ENCODE data around the gene RHOD. TPM values are rescaled to one million over a fixed set of nuclear protein-coding genes. Genes with fewer than 3 reads are reported as not detected.

The RHOD gene
- total RNA-seq, 1 experiment from 2014 or later, result 33.5 TPM

DNA sequence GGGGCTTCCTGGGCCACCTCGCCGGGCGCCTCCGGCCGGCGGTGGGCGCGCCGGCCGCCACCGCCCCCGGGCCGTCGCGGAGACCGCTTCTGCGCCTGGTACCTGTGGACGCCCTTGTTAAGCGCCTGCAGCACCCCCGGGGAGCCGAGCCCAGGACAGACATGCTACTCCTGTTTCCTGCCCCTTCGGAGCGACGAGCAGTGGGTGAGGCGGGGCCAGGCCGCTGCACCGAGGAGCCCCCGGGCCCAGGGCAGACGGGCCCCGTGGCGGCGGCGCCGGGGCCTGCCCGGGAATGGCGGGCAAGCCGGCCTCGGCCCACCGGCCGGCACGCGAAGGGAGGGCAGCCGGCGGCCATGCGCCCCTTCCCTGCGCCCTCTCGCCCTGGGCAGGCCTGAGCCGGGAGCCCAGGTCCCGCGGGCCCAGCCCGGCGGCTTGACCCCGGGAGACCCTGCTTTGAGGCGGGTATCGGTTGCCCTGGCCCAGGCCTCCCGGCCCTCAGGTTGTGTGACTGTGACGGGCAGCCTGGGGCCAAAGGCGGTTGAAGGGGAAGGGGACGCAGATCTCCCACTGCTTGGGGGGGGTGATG lies 61.6 kb downstream of the RHOD start:
- TF ChIP-seq REST (IDR thresholded peaks at IDR 0.05; ENCODE audit: insufficient read depth in 1 of 2, low read depth in 2 of 2, low read length in 1 of 2) (no peak), POLR2AphosphoS5 (IDR thresholded peaks at IDR 0.05; ENCODE audit: low read depth, low read length) (no peak), TCF7L2 (IDR thresholded peaks at IDR 0.05; ENCODE audit: low read depth, low read length) (no peak; the same call in 1 of the 2 replicates), SIN3A (IDR thresholded peaks at IDR 0.05; ENCODE audit: borderline replicate concordance, insufficient read depth, low read depth, low read length) (no peak)
- TF ChIP-seq, protein P1, sequence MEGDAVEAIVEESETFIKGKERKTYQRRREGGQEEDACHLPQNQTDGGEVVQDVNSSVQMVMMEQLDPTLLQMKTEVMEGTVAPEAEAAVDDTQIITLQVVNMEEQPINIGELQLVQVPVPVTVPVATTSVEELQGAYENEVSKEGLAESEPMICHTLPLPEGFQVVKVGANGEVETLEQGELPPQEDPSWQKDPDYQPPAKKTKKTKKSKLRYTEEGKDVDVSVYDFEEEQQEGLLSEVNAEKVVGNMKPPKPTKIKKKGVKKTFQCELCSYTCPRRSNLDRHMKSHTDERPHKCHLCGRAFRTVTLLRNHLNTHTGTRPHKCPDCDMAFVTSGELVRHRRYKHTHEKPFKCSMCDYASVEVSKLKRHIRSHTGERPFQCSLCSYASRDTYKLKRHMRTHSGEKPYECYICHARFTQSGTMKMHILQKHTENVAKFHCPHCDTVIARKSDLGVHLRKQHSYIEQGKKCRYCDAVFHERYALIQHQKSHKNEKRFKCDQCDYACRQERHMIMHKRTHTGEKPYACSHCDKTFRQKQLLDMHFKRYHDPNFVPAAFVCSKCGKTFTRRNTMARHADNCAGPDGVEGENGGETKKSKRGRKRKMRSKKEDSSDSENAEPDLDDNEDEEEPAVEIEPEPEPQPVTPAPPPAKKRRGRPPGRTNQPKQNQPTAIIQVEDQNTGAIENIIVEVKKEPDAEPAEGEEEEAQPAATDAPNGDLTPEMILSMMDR (IDR thresholded peaks at IDR 0.05), result no peak
- intact Hi-C loops (cut with micrococcal nuclease; ENCODE audit: unreplicated experiment), result no loop called here
- ChIA-PET CTCF (interaction anchor here (0.6 kb wide), 2 partner anchors 30 to 50 kb away, joined by 3 to 5 read pairs; no protein-coding TSS in a partner anchor), POLR2A (interaction anchor here (0.6 to 0.7 kb wide), 3 partner anchors 29 to 181 kb away, joined by 3 to 4 read pairs (median 3); no protein-coding TSS in a partner anchor)
- ATAC-seq (peak; percentile 50), DNase-seq (ENCODE audit: low read depth, low spot score) (no peak)
- Histone ChIP-seq H3K36me3 (ENCODE audit: control insufficient read depth, insufficient read depth, low read length) (peaks cover 5% of the 10 kb centered on the region; the same call in 1 of the 2 replicates), H3K9me3 (ENCODE audit: control insufficient read depth, insufficient read depth, low read depth, low read length) (no peaks in the 10 kb centered on the region), H3K4me3 (ENCODE audit: low read depth in 2 of 2, low read length in 2 of 2) (peak overlapping the region; percentile 43 to 57), H3K4me1 (ENCODE audit: control insufficient read depth, insufficient read depth, low read length) (peaks cover 22% of the 10 kb centered on the region), H3K27ac (ENCODE audit: low read length) (peak overlapping the region; percentile 81), H3K27me3 (ENCODE audit: control insufficient read depth, insufficient read depth, low read length) (no peaks in the 10 kb centered on the region)
- in situ Hi-C loops (cut with HindIII; ENCODE audit: low pct_unique_long_range_greater_than_20kb, low sequenced_read_pairs), result no loop called here
- BruUV-seq (replicated peaks), result no TSS peak

DNA sequence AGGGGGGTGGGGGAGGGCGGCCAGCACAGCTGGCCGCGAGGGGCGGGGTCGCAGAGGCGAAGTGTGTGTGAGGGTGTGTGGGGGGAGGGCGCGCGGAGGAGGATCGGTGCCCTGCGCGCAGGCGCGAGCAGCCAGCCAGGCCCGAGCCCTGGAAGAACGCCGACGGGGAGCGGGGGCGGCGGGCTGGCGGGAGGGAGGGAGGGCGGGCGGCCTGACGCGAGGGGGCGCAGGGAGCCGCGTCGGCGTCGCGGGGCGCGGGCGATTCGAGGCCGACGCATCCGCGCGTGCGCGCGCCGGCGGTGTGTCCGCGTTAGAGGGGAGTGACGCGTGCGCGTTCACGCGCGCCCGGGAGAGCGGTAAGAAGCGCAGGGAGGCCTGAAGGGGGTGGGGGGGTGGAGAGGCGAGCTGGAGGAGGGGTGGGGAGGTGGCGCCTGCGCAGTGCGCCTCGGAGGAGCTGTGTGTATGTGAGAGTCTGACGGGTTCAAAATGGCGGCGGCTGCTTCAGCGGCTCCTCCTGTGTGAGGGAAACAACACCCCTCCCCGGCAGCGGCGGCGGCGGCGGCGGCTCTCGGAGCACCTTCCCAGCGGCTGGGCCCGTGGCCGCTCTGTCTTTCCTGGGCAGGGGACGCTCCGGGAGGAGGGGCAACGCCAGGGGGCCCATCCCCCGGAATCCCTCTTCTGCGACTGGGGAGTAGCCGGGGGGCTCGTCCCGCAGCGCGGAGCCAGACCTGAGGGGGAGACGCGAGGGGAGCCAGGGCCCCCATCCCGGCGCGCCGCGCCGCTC lies 62.3 kb downstream of the RHOD start, which contains the start of gene KDM2A:
Gene KDM2A, plus strand, starts transcription at position 463 of the 784 bp plus-strand sequence. CDS start 2,054 bp downstream, outside the sequence.
- DNase-seq (ENCODE audit: low read depth, low spot score) (peak; percentile 95), ATAC-seq (peak; percentile 85)
- POLR2A ChIA-PET, result interaction anchor here (0.6 kb wide), 2 partner anchors 106 to 181 kb away, joined by 3 to 4 read pairs; no protein-coding TSS in a partner anchor
- Histone ChIP-seq H3K27me3 (ENCODE audit: control insufficient read depth, insufficient read depth, low read length) (no peaks in the 10 kb centered on the region), H3K4me1 (ENCODE audit: control insufficient read depth, insufficient read depth, low read length) (peaks cover 26% of the 10 kb centered on the region), H3K36me3 (ENCODE audit: control insufficient read depth, insufficient read depth, low read length) (peaks cover 5% of the 10 kb centered on the region; the same call in 1 of the 2 replicates), H3K9me3 (ENCODE audit: control insufficient read depth, insufficient read depth, low read depth, low read length) (no peaks in the 10 kb centered on the region), H3K27ac (ENCODE audit: low read length) (peak within 1 kb of the TSS; percentile 81), H3K4me3 (ENCODE audit: low read depth in 2 of 2, low read length in 2 of 2) (peak within 1 kb of the TSS; percentile 64 to 81)
- in situ Hi-C loops (cut with HindIII; ENCODE audit: low pct_unique_long_range_greater_than_20kb, low sequenced_read_pairs) (no loop called here), intact Hi-C loops (cut with micrococcal nuclease; ENCODE audit: unreplicated experiment) (no loop called here)
- no TSS peak for BruUV-seq (replicated peaks)
- TF ChIP-seq, protein P1 (IDR thresholded peaks at IDR 0.05), result no peak; the same call in 1 of the 2 replicates
- TF ChIP-seq SIN3A (IDR thresholded peaks at IDR 0.05; ENCODE audit: borderline replicate concordance, insufficient read depth, low read depth, low read length) (peak; percentile 75; the same call in 1 of the 2 replicates), TCF7L2 (IDR thresholded peaks at IDR 0.05; ENCODE audit: low read depth, low read length) (no peak), REST (IDR thresholded peaks at IDR 0.05; ENCODE audit: insufficient read depth in 1 of 2, low read depth in 2 of 2, low read length in 1 of 2) (peak in 1 of 2 experiments; percentile 37; a peak in 1 of 4 replicates), POLR2AphosphoS5 (IDR thresholded peaks at IDR 0.05; ENCODE audit: low read depth, low read length) (peak; percentile 47; the same call in 1 of the 2 replicates)
- CTCF ChIA-PET, result interaction anchor here (0.6 kb wide), 5 partner anchors 16 to 49 kb away, joined by 3 to 9 read pairs (median 5); no protein-coding TSS in a partner anchor
